DOHH2 (cell line): Measurements from ENCODE around the gene SRSF2.

ENCODE experiments used
- CTCF ChIP-seq: fragments of 200-600 bp; sonication (generic); IDR thresholded peaks from one replicate; pipeline ENCODE4 v1.5.1; 2014; ENCODE audit warnings: antibody characterized with exemption, mild to moderate bottlenecking, low read depth, low read length; ENCODE audit not compliant: poor library complexity, severe bottlenecking
- EZH2phosphoT487 ChIP-seq: fragments of 200-600 bp; sonication (generic); IDR thresholded peaks from 2 replicates; pipeline ENCODE4 v1.6.1; 2017; ENCODE audit warnings: borderline replicate concordance, mild to moderate bottlenecking, antibody characterized with exemption, low read length, moderate library complexity, mixed read lengths

GRCh38 chr17:76702941-76703637 lies 34.0 kb downstream of the SRSF2 start:
- TF ChIP-seq CTCF (no peak), EZH2phosphoT487 (no peak)
